ENCODE results near the gene NT5C3B.
"Not testable (repeated sequence)": the region's sequence is repeated elsewhere in the genome, so short reads cannot be mapped to it uniquely, and the experiment has no call there.

DNA sequence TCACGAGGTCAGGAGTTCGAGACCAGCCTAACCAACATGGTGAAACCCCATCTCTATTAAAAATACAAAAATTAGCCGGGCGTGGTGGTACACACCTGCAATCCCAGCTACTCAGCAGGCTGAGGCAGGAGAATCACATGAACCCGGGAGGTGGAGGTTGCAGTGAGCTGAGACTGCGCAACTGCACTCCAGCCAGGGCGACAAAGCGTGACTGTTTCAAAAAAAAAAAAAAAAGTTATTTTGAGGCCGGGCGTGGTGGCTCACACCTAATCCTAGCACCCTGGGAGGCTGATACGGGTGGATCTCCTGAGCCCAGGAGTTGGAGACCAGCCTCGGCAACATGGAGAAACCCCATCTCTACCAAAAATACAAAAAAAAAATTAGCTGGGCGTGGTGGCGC, 15.3 kb upstream of the NT5C3B start:
- TF ChIP-seq, protein P1, sequence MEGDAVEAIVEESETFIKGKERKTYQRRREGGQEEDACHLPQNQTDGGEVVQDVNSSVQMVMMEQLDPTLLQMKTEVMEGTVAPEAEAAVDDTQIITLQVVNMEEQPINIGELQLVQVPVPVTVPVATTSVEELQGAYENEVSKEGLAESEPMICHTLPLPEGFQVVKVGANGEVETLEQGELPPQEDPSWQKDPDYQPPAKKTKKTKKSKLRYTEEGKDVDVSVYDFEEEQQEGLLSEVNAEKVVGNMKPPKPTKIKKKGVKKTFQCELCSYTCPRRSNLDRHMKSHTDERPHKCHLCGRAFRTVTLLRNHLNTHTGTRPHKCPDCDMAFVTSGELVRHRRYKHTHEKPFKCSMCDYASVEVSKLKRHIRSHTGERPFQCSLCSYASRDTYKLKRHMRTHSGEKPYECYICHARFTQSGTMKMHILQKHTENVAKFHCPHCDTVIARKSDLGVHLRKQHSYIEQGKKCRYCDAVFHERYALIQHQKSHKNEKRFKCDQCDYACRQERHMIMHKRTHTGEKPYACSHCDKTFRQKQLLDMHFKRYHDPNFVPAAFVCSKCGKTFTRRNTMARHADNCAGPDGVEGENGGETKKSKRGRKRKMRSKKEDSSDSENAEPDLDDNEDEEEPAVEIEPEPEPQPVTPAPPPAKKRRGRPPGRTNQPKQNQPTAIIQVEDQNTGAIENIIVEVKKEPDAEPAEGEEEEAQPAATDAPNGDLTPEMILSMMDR (IDR thresholded peaks at IDR 0.05), result not testable (repeated sequence)
- TF ChIP-seq EZH2 (IDR thresholded peaks at IDR 0.05; ENCODE audit: borderline replicate concordance, insufficient read depth, low read depth, low read length, poor library complexity, severe bottlenecking), result not testable (repeated sequence)
